ENCODE measurements around the gene CCM2.

The CCM2 gene

DNA sequence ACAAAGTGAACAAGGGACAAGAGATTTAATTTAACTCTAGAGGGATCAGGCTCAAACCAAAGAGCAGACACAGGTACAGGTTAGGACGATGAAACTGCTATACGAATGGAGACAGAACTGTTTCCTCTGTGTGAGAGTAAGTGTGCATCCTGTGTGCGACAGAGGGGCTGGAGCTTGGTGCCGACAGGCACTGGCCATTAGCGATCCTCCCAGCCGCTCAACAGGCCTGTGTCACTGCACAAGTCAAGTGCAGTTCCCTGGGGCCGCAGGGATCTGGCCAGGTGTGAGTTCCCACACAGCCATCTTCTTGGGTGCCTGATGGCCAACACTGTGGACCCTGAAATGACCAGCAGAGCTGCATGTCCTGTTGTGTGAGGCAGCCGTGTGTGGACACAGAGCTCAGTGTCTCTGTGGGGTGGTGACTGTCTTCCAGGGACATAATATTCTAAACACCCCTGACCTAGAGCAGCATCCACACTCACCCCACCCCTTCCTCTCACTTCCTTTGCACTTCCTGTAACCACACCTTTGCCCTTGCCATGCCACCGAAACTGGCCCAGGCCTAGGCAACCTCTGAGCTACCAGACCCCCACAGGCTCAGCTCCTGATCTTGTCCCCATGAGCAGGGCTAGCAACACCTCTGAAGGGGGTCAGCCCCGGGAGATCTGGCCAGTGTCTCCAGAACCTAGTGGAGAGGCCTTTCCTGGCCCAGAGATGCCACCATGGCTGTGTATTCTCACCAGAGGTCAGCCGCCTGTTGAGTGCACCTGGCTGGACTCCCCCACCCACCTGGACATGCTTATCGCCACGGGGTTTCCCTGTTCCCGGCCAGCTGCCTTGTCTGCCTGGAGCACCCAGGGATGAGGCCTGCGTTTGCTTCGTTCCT is 123.2 kb downstream of the CCM2 start:
- no peak for DNase-seq (ENCODE audit: low read depth, low spot score)

DNA sequence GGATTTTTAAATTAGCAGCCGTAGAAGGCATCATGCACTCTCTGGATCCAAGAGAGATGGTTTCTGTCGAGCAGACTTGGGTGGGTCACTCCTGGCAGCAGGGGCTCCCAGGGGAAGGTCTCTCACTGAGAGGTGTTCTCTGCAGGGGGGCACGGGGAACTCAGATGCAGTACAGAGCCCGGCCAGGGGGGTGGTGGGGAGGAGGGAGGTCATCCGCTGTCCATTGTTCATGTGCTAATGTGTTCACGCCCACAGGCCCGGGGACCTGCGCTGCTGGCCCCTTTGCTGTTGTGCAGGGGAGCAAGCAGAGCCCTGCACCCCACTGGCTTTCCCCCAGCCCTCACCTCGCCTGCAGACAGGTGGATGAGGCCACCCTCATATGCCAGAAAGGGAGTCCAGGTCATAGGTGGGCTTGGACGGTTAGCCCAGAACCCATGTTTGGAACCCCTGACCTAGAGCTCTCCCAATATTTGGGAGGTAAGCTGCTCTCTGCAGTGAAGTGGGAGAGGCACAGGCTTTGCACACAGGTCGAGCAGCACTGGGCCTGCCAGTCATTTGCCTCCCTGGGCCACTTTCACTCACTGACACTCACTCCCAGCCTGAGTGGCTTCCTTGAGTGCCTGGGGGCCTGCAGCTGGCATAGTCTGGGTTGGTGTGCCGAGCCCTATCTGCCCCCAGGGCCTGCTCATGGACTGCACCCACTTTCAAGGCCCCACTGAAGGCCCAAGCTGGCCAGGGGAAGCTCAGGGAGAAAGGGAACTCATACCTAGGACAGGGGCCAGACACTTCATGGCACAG is 124.1 kb downstream of the CCM2 start:
- DNase-seq (ENCODE audit: low read depth, low spot score), result no peak

DNA sequence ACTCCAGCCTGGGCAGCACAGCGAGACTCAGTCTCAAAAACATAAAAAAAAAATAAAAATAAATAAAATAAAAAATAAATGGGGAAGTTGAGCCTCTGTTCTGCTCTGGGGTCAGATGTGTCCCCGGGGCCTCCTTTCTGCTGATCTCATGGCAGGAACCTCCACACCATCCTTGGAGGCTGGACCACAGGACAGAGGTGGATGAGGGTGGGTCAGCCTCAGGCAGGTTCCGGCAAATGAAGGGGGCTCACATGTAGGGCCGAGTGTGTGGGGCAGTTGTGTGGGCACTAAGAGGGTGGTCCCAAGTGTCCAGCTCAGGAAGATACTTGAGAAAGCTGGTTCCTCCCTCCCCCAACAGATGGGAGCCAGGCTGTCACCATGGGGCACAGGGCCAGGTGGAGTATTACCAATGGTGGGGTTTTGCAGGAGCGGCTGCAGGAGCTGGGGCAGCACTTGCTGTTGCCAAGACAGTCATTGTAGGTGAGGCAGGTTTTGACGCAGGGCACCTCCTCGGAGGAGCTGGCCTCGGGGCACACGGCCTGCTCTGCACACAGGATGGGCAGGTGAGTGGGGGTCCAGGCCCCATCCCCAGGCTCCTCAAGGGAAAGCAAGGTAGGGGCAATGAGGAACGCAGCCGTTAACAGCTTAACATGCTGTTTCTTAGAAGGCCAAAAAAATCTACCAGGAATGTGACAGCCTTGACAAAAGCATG is 125.3 kb downstream of the CCM2 start:
- DNase-seq (ENCODE audit: low read depth, low spot score), result no peak
